GM18868 (cell line): ENCODE measurements around the gene CST5.
"Not testable (repeated sequence)": the region's sequence is repeated elsewhere in the genome, so short reads cannot be mapped to it uniquely, and the experiment has no call there.

Source experiments
- ATAC-seq: cut with Tn5 transposase; IDR thresholded peaks from one replicate; pipeline ENCODE4 v1.9.1; 2021; ENCODE audit warnings: mild to moderate bottlenecking, moderate library complexity; ENCODE audit not compliant: unreplicated experiment

The CST5 gene

DNA sequence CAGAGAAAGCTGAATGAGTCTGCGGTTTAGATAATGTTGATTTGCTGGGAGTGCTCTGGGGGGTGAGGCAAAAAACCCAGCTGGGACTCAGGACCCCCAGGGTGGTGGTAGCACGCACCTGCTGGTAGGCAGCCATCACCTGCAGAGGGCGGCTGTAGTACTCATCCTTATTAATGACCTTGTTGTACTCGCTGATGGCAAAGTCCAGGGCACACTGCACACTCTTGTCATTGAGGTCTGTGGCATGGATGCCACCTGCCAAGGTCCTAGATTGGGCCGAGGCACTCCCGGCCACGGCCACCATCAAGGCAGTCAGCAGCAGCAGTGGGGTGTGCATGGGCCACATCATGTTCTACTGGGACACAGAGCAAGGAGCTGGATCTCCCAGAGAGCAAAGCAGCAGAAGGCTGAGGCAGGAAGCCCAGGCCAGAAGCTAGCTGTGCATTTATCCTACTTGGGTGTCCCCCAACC lies at the start of gene CST5:
TSS of gene CST5 (minus strand) at position 421 of the 471 bp plus-strand sequence. CDS start at position 349, 72 bp downstream.
- no peak for ATAC-seq

DNA sequence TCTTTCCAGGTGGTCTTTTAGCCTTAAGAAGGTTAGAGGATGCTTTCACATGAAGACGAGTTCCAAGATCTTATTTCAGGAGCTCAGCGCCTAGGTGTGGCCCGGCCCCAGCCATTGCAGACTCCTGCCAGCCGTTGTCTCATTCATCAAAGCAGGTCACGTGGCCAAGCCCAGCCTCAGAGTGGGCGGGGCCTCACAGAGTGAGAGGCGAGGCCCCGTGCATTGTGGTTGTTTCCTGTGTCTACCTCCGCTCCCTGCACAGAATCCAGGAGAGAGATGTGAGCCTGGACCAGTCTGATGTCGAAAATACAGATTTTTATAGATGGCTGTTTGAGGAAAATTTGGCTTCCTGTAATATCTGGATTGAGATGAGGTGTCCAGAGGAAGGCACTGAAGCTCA lies 49.2 kb upstream of the CST5 start:
- ATAC-seq = no peak

DNA sequence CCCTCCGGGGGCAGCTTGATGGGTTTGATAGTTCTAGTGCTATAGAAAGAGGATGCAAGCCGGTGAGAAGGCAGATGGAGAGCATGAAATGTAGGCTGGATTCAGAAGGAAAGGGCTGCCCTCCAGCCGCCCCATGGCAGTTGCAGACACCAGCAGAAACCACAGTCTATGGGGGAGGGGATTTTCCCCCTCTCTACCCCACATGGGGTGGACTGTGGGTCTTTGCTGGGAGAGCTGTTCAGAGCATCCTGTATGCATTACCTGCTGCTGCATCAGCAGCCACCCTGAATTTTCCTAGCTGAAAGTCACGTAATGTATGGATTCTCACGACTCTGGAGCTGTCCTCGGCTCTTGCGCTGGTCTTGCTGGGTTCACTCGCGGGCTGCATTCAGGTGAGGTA lies 48.8 kb upstream of the CST5 start:
- no peak for ATAC-seq

GRCh38 chr20:23926944-23927872 lies 47.7 kb upstream of the CST5 start:
- no peak for ATAC-seq

DNA sequence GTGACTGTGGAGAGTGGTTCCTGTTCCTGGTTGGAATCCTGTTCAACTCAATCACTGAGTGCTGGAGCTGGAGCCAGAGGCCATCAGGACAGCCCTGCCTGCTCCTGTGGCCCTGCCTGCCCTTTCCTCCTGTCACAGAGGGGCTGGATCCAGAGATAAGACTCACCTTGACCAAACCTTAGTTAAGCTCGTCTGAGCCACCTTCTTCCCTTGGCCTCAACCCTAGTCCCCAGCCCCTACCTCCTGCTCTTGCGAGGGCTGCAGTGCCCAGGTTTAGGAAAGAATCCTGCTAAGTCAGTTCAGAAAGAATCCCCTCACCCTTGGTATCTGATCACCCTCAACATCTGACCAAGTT lies 47.0 kb upstream of the CST5 start:
- ATAC-seq = no peak

GRCh38 chr20:23925789-23926525 lies 46.4 kb upstream of the CST5 start:
- no peak for ATAC-seq

GRCh38 chr20:23924751-23925150 lies 45.2 kb upstream of the CST5 start:
- no peak for ATAC-seq

- ATAC-seq = no peak
These were observed 44.4 kb upstream of the CST5 start for GRCh38 chr20:23923891-23924435.

DNA sequence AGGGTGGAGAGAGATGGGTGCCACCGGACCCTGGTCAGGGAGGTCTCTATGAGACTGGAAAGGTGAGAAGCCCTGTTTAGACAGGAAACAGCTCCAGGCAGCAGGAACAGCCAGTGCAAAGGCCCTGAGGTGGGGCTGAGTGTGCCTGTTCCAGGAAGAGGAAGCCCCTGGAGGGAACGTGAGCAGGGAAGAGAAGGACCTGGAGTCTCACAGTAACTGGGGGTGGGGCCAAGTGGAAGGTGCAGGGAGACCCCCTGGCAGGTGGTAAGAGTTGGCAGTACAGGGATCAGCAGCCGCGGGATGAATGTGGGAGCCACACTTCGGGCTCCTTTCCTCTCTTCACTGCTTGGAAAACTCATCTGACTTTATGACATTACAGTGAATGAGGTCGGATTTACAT lies 43.8 kb upstream of the CST5 start:
- no peak for ATAC-seq

GRCh38 chr20:23920408-23921325 lies 41.1 kb upstream of the CST5 start:
- ATAC-seq = no peak

DNA sequence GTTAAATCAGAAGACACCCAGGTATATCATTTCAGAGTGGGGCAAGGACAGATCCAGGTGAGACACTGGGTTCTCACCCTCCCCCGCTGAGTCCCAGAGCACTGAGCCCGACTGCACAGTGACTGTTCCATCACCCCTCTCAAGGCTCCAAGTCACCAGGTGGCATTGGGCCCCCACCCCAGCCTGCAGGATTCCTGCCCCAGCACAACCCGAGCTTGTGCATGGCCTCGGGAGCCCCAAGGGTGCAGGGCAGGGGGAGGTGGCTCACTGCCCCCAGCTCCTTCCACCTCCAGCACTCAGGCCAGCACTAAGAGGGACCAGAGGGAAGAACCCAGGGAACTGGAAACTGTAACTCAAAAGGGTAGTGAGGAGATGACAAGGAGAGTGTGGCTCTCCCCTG lies 39.3 kb upstream of the CST5 start:
- no peak for ATAC-seq

GRCh38 chr20:23918101-23918862 lies 38.7 kb upstream of the CST5 start:
- ATAC-seq = no peak

DNA sequence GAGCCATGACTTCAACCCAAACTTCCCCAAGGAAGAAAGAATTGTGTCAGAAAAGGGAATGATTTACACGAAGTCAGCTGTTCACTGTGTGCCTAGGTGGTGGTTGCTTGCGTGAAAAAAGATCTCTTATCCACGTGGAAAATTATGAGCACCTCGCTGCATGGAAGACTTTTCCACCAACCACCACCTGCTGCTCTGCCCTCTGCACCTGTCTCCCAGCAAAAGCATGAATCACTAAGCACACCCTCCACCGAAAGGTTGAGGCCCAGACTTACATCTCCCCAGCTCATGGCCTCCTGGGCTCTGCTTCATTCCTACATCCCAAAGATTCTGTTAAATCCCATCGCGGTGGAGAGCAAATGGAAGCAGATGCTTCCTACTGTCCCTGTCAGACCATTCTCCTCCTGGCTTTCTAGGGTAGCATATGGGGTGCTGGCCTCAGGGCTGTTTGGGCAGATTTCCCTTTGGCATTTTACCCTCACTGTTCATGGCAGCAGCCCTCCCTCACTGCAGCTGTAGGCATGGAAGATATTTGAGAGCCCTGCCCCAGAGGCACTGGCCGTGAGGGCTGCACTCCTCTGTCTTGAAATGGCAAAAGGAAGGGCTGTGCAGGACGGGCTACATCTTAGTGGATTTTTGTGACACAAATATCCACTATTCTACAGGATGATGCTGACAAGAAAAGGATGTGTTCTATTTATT lies 37.6 kb upstream of the CST5 start:
- ATAC-seq = no peak

DNA sequence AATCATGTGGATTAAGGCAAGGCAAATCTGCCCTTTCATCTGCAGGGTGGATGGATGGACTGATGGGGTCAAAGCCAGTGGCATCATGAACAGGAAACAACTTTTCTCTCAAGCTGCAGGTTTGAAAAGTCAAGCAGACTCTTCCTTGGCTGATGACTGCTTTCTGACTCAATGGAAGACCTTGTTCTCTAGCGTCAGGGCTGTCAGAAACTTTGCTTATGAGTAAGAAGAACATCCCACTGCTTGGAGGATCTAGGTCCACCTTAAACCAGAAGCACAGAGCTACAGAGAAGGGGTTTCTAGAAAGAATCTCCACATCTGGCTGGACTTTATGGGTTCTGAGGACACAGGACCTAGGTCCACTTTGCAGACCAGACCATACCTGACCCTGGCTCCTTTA lies 36.3 kb upstream of the CST5 start:
- ATAC-seq = no peak

DNA sequence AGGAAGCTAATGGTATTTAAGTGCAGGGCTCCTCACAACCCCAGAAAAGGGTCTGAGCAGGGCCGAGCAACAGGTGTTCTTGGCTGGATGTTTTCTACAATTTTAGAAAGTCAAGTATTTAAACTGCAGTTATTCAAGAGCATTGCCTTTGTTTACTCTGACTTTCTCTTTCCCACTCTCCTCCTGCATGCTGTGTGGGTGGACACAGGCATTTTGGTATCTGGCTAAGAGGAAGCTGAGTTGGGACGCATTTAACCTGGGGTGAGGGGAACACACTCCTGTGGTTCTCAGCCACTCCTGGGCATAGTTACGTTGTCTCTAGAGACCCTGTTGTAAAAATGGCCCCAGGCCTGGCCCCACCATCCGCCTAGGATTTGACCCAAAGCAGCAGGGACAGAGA lies 34.9 kb upstream of the CST5 start:
- ATAC-seq = not testable (repeated sequence)

GRCh38 chr20:23910210-23910609 lies 30.7 kb upstream of the CST5 start:
- ATAC-seq = no peak

- no peak for ATAC-seq
These were observed 29.8 kb upstream of the CST5 start for GRCh38 chr20:23909390-23909789.

- no peak for ATAC-seq
These were observed 28.0 kb upstream of the CST5 start for GRCh38 chr20:23907579-23907978.

DNA sequence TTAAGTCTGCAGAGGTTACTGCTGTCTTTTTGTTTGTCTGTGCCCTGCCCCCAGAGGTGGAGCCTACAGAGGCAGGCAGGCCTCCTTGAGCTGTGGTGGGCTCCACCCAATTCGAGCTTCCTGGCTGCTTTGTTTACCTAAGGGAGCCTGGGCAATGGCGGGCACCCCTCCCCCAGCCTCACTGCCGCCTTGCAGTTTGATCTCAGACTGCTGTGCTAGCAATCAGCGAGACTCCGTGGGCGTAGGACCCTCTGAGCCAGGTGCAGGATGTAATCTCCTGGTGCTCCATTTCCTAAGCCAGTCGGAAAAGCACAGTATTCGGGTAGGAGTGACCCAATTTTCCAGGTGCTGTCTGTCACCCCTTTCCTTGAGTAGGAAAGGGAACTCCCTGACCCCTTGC lies 22.8 kb upstream of the CST5 start:
- not testable (repeated sequence) for ATAC-seq
